Measurements from ENCODE around the gene SCYL3.
"Not testable (repeated sequence)": the region's sequence is repeated elsewhere in the genome, so short reads cannot be mapped to it uniquely, and the experiment has no call there.

DNA sequence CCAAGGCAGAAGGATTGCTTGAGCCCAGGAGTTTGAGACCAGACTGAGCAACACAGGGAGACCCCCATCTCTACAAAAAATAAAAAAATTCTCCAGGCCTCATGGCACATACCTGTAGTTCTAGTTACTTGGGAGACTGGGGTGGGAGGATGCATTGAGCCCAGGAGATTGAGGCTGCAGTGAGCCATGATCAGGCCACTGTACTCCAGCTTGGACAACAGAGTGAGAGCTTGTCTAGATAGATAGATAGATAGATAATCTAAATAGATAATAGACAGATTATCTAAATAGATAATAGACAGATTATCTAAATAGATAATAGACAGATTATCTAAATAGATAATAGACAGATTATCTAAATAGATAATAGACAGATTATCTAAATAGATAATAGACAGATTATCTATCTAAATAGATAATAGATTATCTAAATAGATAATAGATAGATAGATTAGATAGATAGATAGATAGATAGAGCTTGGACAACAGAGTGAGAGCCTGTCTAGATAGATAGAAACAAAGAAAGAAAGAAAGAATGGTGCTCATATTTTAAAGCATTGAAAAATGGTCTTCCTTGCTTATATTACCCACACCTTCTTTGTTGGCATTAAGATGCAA is 82.2 kb downstream of the SCYL3 start:
- TF ChIP-seq, protein P1, sequence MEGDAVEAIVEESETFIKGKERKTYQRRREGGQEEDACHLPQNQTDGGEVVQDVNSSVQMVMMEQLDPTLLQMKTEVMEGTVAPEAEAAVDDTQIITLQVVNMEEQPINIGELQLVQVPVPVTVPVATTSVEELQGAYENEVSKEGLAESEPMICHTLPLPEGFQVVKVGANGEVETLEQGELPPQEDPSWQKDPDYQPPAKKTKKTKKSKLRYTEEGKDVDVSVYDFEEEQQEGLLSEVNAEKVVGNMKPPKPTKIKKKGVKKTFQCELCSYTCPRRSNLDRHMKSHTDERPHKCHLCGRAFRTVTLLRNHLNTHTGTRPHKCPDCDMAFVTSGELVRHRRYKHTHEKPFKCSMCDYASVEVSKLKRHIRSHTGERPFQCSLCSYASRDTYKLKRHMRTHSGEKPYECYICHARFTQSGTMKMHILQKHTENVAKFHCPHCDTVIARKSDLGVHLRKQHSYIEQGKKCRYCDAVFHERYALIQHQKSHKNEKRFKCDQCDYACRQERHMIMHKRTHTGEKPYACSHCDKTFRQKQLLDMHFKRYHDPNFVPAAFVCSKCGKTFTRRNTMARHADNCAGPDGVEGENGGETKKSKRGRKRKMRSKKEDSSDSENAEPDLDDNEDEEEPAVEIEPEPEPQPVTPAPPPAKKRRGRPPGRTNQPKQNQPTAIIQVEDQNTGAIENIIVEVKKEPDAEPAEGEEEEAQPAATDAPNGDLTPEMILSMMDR (IDR thresholded peaks at IDR 0.05), result not testable (repeated sequence)
- TF ChIP-seq POLR2A (IDR thresholded peaks at IDR 0.05), result not testable (repeated sequence)
